ENCODE results near the gene ENAH.
"Not testable (repeated sequence)": the region's sequence is repeated elsewhere in the genome, so short reads cannot be mapped to it uniquely, and the experiment has no call there.

The ENAH gene

DNA sequence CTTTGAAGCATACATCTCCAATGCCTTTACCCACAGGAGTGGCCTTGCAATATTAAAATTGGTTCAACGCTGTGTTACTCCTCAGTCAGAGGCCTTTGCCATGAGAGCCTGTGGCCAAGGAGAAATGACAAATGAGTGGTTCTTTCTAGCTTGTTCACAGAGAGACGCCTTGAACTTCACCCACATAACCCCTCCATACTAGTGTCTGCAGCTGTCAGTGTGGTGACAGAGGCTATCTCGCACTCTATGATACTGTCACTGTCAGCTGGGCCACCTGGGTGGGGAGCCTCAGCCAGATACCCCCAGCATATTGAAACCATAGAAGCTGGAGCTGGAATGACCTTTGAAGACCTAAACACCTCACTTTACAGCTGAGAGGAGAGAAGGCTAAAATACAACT, 167.7 kb downstream of the ENAH start:
- no peak for DNase-seq

DNA sequence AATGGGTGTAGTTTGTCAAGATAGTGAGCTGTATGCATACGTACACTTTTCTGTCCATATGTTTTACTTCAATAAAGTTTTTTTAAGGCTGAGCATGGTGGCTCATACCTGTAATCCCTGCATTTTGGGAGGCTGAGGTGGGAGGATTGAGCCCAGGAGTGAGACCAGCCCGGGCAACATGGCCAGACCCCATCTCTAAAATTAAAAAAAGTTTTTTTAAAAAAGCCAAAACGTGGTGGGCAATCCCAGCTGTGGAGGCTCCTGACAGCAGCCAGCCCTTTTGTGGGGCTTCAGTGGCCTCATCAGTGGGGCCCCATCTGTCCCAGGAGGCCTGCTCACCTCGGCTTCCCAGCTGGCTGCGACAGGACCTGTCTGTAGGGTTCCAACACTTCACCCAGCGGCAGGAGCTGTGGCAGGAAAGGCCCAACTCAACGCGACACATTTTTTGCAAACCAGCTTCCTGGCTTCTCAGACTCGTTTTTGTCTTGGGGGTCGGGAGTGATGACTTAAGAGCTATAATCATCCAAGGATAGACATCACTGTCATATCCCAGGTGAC, 168.2 kb downstream of the ENAH start:
- no peak for DNase-seq

DNA sequence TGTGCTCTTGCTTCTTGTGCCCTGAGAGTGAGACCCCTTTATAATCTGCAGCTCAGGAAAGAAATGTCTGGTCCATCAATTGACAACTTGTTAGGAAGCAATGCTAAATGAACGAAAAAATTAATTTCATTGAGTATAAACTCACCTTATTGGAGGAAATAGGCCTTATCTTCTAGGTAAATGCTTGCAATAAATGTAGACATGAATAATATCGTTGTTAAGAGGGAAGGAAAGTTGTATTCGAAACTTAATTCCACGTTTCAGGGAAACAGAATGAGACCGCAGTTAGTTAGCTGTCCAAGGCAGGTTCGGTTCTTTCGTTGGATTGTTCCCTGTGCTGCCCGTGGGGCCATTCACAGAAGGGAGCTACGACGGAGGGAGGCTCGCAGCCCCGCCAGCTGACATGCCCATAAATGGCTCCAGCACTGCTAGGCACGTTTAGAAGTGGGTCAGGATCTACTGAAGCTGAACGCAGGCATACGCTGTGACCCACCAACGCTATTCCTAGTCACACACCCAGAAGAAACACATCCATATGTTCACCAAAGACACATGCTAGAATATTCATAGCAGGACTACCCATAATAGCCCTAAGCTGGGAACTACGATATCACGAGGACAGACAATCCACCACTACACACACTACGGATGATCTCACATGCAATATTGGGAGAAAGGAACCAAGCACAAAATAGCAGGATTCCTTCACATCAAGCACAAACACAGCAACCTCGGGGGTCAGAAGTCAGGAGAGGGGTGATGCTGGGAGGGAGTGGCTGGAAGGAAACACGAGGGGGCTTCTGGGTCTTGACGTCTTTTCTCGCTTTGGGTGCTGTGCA, 168.9 kb downstream of the ENAH start:
- DNase-seq, result no peak

DNA sequence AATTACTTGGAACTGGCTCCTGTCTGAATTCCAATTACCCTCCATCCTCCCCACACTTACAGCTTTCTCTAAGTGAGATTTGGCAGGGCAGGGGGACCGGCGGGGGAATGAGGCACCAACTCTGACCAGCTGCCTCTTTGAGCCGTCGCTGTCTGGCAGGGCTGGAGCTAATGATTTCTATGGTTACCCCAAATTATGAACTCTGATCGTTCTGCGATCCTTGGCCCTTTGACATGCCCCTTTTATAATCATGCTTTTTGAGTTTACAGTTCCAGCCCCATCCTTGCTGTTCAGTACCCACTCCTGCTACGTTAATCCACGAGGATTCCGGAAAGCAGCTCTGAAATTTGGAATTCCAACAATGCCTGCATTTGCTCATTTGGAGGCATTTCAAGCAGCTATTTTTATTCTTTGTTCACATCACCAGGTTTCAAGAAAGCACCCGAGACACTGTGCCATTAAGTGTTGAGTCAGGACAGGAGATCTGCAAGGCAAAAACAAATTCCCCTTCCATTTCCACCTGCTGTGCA, 170.4 kb downstream of the ENAH start:
- no peak for DNase-seq

DNA sequence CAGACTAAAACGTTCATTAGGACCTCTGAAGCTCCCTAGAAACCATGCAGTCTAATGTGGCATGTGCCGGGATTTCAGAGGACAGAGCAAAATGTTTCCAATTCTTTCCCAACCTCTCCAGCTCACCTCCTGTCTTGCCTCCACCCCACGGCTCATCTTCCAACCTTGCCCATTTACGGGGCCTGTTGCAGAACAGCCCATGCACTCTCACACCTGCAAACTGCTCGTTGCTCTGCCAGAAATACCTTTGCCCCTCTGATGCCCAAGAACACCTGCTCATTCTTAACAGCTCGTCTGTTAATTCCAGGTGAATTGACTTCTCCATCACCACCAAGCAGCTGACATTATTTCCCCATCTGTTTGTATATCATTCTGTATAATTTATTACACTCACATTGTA, 171.2 kb downstream of the ENAH start:
- no peak for DNase-seq

DNA sequence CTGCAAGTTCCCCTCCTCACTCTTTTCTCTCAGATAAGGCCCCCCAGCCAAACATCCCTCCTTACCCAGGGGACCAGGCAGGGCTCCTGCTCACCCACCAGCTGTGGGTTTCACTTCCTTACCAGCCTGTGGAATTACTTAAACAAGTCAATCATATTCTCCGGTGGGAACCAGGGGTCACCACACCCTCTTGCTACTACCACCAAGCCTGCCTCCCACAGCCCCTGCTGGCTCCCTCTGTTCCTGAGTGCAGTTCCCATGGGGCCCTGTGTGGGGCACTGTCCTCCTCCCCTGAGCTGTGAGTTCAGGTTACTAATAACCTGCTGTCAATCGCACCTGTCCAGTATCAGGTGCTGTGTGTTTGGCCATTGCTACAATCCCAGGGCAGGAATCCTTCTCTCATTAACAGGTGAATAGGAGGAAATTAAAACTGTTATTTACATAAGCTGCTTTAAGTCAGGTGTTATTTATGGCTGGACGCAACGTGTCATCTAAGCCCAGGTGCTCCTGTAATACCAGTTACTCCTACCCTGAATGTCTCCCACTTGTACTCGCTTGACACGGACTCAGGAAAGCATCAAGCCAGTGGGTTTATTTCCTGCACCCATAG, 172.0 kb downstream of the ENAH start:
- peak; percentile 24 to 37 for DNase-seq

DNA sequence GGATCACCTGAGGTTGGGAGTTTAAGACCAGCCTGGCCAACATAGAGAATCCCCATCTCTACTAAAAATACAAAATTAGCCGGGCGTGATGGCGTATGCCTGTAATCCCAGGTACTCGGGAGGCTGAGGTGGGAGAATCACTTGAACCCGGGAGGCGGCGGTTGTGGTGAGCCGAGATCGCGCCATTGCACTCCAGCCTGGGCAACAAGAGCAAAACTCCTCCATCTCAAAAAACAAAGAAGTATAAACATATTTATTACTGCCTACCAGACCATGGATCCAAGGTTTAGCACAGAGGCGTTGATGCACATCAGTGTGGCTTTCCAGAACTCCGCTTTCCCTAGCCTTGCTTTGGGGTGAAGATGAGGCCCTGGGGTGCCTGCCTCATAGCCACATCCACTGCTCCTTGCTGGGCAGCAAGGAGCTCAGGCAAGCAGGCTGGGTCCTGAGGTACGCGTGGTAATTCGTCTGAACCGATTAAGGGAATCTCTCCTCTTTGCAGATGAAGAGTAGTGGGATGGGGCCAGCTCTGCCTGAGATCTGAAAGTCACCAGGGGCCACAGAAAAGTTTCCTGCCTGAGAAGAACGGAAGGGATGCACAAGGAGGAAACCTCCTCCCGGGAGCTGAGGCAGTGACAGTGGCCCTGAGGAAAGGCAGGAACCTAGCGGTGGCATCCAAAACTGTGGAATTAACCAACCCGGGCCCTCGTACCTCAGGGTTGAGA, 172.8 kb downstream of the ENAH start:
- no peak for DNase-seq

DNA sequence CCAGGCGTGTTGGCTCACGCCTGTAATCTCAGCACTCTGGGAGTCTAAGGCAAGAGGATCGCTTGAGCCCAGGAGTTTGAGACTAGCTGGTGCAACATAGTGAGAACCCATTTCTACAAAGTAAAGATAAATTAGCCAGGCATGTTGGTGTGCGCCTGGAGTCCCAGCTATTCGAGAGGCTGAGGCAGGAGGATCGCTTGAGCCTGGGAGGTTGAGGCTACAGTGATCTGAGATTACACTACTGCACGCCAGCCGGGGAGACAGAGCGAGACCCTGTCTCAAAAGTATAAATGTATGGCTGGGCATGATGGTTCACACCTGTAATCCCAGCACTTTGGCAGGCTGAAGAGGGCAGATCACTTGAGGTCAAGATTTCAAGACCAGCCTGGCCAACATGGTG, 173.6 kb downstream of the ENAH start:
- no peak for DNase-seq

DNA sequence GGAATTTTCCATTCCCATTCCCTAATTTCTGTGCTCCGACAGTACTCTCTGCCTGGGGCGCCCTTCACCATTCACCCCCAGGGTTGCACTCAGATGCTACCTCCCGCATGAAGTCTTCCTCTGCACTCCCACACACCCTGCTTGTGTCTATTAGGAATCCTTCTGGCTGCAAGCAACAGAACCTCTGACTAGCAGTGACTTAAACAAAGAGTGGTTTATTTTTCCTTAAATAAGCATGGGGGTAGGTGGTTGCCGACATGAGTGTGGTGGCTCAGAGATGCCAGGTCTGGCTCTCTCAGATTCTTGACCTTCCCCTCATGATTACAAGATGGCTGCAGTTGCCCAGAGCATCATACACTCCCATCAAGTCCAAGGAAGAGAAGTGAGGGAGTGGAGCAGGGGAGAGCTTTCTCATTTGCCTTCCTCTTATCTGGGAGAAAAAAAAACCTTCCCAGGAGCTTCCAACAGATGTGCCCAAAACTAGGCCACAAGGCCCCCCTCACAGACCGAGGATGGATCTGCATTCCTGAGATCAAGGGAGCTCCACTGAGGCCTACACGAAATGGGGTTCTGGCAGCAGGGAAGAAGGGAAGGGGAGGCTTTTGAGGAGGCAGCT, 175.5 kb downstream of the ENAH start:
- DNase-seq, result no peak

DNA sequence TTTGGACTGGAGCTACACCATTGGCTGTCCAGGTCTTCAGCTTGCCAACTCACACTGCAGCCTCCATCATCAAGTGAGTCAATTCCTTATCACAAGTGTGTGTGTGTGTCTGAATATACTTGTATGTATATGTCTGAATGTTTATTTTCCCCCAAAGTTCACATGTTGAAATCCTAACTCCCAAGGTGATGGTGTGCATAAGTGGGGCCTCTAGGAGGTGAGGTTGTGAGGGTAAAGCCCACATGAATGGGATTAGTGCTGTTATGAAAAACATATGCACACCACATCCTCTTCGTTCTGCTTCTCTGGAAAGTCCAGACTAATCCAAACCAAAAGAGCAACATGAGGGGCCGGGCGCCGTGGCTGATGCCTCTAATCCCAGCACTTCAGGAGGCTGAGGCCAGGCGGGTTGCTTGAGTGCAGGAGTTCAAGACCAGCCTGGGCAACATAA, 176.4 kb downstream of the ENAH start:
- DNase-seq, result no peak

DNA sequence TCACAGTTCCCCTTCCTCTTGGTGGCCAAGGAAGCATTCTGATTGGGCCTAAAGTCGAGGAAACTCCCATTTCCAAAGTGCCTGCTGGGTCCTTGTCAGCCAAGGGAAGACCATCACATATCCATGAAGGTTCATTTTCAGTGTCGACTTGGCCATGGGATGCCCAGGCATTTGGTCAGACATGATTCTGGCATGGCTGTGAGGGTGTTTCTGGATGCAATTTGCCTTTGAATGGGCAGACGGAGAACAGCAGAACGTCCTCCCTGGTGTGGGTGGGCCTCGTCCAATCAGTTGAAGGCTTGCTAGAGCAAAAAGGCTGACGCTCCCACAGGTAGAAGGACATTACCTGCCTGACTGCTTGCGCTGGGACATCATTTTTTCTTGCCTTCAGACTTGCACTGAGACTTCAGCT, 176.8 kb downstream of the ENAH start:
- DNase-seq, result no peak

DNA sequence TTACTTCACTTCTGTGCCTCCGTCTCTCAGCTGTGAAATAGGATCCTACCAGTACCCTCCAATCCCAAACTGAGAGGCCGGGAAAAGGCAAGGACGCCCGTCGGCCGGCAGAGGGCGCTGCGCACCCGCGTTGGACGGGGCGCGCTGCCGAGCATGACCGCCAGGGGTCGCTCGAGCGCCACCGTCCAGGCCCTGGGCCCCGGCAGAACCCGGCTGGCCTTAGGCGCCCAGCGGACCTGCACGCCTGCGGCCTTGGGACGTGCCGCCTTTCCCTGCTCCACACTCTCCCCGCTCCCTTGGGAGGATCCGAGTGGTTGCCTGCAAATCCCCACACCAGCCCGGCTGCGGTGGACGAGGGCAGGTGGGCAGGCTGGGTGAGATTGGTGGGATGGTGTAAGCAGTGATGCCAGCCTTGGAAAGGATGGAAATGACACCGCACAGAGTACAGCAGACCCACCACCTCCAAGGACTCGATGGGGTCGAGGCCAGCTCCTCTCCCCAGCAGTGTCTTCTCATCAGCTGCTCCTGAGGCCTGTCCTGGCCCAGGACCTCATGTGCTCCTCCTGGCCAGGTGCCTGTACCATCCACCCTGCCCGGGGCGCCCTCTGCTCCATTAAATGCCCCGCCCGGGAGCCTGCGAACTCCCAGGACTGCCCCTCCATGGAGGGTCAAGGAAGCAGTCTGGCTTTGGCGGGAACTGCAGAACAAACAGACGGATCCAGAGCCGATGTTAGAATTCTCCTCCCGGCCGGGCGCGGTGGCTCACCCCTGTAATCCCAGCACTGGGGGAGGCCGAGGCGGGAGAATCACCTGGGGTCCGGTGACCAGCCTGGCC, 177.7 kb downstream of the ENAH start:
- peak; percentile 34 to 69 for DNase-seq

DNA sequence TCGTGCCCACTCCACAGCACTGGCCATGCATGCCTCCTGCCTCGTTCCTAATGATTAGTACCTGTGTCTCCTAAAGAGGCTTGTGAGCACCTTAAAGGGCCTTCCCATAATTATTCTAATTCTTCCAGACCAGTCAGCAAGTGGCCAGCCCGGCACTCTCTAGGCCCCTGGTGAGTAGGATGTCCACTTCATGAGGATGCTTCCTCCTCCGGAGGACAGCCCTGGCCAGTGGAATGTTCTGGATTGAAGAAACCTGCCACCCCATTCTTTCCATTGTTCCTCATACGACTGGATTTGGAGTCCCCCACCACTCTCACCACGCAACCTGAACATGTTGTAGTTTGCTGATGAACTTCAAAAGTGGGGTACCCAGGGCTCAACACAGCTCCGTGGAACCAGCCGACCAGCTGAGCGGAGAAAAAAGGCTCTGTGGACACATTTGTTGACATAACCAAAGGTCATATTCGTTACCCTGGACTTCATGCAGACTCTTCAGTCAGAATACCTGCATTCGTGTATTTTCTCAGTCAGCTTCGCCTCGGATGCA, 178.4 kb downstream of the ENAH start:
- no peak for DNase-seq

DNA sequence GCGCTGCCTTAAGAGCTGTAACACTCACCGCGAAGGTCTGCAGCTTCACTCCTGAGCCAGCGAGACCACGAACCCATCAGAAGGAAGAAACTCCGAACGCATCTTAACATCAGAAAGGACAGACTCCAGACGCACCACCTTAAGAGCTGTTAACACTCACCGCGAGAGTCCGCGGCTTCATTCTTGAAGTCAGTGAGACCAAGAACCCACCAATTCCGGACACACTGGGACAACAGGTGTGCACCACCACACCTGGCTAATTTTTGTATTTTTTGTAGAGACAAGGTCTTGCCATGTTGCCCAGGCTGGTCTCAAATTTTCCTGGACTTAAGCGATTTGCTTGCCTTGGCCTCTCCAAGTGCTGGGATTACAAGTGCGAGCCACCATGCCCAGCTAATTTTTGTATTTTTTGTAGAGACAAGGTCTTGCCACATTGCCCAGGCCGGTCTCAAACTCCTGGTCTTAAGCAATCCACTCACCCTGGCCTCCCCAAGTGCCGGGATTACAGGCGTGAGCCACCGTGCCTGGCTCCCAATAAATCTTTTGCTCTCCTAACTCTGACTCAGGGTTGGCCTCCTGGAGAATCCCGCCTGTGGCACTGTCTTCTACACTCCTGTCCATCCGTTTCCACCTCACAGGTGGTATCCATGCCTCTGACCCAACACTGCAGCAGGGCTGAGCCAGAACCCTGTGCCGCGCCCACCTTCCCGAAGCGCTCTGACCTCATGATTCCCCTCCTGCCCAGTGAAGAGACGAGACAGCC, 179.1 kb downstream of the ENAH start:
- DNase-seq, result not testable (repeated sequence)

DNA sequence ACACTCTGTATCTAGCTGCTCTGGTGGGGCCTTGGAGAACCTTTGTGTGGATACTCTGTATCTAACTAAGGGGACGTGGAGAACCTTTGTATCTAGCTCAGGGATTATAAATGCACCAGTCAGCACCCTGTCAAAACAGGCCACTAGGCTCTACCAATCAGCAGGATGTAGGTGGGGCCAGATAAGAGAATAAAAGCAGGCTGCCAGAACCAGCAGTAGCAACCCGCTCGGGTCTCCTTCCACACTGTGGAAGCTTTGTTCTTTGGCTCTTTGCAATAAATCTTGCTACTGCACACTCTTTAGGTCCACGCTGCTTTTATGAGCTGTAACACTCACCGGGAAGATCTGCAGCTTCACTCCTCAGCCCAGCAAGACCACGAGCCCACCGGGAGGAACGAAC, 179.7 kb downstream of the ENAH start:
- not testable (repeated sequence) for DNase-seq

DNA sequence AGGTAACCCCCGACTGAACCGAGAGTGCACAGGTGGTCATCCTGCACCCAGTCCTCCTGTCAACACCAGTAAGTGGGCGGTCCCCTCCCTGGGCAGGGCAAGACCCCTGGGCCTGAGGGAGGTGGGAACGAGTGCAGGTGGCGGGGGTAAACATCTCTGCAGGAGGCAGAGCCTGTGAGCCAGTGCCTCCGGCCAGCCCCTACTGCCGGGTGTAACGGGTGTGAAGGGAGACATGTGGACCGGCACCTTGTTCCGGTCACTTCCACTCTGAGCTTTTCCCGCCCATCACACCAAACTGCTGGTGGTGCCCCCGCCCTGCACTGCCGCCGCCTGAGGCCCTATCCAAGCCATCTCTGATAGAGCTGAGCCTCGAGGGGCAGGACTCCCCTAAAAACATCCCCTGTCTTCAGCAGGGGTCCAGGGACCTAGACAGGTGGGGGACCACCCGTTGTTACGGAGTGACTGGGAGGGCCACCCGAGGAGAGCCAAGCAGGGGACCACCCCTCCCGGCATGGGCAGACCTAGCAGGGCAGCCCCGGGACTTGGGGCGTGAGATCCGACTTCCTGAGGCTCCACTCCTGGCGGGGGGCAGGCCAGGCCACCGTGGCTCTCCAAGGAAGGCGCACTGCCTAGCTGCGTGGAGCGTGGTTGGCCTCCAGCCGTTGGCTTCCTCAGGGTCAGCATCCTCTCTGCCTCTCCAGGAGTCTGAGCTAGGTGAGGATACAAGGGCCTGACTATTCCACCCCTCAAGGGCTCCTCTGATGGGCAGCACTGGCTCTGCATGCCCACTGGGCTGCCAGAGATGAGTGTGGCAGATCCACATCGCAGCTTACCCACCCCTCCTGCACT, 181.2 kb downstream of the ENAH start:
- no peak for DNase-seq

DNA sequence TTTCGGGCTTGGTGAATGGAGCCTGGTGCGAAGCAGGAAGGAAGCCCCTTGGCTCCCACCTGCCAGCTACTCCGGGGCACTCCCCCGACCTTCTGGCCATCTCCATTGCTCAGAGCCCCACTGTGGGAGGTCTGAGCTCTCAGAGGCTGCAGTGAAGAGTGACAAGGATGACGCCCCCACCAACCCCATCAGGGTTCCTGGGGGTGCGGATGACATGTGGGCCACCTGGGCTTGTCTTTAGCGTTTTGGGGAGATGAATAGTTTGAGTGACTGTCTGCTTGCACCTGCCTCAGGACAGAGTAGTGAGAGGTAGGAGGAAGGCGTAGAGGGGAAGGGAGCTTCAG, 181.8 kb downstream of the ENAH start:
- DNase-seq, result no peak

DNA sequence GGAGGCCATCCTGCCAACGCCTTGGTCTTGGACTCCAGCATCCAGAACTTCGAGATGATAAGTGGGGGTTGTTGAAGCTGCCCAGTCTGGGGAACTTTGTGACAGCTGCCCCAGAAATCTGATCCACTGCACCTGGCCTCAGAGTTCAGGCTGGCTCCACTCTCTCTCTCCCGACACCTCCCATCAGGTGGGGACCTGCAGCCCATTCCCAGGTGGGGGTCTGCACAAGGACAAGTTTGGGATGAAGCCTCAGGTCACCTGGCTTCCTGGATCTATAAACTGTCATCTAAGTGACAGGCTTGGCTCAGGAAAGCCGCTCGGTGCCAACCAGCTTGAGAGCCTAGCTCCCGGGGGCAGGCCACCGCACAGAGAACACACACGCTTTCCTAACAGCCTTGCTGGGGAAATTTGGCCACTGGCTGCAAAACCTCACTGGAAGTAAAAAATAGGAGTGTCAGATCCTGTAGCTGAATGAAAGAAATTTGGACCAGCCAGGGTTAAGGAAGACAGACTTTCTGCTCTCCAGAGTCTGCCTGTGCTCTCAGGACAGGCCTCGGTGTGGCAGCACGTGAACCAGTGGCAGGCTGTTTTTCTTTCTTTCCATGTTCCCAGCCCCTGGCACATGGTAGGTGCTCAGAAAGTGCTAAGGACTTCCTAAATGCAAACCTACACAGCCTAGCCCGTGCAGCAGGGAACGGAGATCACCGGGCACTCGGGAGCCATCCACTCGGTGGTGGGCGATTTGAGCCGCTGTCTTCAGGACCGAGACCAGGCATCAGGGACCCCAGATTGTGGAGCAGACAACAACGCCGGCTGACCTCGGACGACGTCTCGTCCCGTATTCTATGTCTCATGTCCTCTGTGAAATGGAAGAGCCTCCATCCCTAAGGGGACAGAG, 182.5 kb downstream of the ENAH start:
- DNase-seq, result no peak

DNA sequence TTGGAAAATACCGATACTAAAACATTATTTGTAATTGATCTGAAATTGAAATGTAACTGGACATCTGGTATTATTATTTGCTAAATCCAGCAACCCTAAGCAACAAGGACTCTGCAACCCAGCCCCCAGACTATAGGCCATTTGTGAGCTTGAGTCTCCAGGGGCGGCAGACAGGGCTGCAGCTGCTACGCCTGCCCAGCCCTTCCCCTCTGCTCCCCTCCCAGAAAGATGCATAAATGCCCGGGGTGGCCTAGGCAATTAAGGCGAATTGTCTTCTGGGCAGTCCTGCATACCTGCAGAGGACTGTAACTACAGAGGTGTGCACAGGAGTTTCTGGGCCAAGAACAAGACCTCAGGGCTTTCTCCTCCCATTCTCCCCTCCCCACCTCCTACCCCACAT, 183.9 kb downstream of the ENAH start:
- DNase-seq, result no peak
